HFFc6 (cell line): ENCODE measurements around the gene SP140L. TPM values are rescaled to one million over a fixed set of nuclear protein-coding genes. Genes with fewer than 3 reads are reported as not detected.
"Not testable (repeated sequence)": the region's sequence is repeated elsewhere in the genome, so short reads cannot be mapped to it uniquely, and the experiment has no call there.

Source experiments
- DNase-seq: peaks from one replicate; pipeline ENCODE4 v3.0.0-alpha.2; 2018
- H3K27ac Mint-ChIP-seq: 2 replicates; pipeline ENCODE4 v1.8.0; 2020; ENCODE audit warnings: mild to moderate bottlenecking, mixed read lengths
- H3K27me3 Mint-ChIP-seq: 2 replicates; pipeline ENCODE4 v1.8.0; 2021; ENCODE audit warnings: mild to moderate bottlenecking, moderate library complexity, mixed read lengths; ENCODE audit not compliant: insufficient read depth
- H3K36me3 Mint-ChIP-seq: 2 replicates; pipeline ENCODE4 v1.8.0; 2021; ENCODE audit warnings: low read depth, mixed read lengths
- H3K4me1 Mint-ChIP-seq: 2 replicates; pipeline ENCODE4 v1.8.0; 2020; ENCODE audit warnings: low read depth, mixed read lengths
- H3K4me3 Mint-ChIP-seq: 2 replicates; pipeline ENCODE4 v1.8.0; 2020; ENCODE audit warnings: mild to moderate bottlenecking, moderate library complexity, mixed read lengths
- H3K9me3 Mint-ChIP-seq: 2 replicates; pipeline ENCODE4 v1.8.0; 2020; ENCODE audit warnings: mild to moderate bottlenecking, mixed read lengths
- total RNA-seq, 6 experiments: library from RNA; stranded (reverse); fragmentation: NEBNext Ultra II Directional; extraction: Animal tissue kit (Norgen Biotek cat#: 25700); gene quantifications; 2 replicates in 1 of 6; 3 replicates in 5 of 6; pipeline ENCODE4 v1.2.3, GENCODE V29; 2021
- TF ChIP-seq, protein P1 (sequence below): fragments of 200-600 bp; sonication (generic); IDR thresholded peaks from 2 replicates; pipeline ENCODE4 v1.5.0; 2021; ENCODE audit warnings: antibody characterized with exemption, mild to moderate bottlenecking

The SP140L gene
- total RNA-seq, 6 experiments from 2014 or later, result 18.4 to 23.9 (median 19.6) TPM

GRCh38 chr2:230362030-230362691, 35.2 kb downstream of the SP140L start:
- Mint-ChIP-seq H3K4me3 (no peak overlapping the region), H3K9me3 (peaks cover 5% of the 10 kb centered on the region; the same call in 1 of the 2 replicates), H3K4me1 (peaks cover 24% of the 10 kb centered on the region), H3K36me3 (peaks cover 63% of the 10 kb centered on the region), H3K27me3 (no peaks in the 10 kb centered on the region), H3K27ac (no peak overlapping the region)
- DNase-seq, result no peak
- TF ChIP-seq, protein P1, sequence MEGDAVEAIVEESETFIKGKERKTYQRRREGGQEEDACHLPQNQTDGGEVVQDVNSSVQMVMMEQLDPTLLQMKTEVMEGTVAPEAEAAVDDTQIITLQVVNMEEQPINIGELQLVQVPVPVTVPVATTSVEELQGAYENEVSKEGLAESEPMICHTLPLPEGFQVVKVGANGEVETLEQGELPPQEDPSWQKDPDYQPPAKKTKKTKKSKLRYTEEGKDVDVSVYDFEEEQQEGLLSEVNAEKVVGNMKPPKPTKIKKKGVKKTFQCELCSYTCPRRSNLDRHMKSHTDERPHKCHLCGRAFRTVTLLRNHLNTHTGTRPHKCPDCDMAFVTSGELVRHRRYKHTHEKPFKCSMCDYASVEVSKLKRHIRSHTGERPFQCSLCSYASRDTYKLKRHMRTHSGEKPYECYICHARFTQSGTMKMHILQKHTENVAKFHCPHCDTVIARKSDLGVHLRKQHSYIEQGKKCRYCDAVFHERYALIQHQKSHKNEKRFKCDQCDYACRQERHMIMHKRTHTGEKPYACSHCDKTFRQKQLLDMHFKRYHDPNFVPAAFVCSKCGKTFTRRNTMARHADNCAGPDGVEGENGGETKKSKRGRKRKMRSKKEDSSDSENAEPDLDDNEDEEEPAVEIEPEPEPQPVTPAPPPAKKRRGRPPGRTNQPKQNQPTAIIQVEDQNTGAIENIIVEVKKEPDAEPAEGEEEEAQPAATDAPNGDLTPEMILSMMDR, result no peak

DNA sequence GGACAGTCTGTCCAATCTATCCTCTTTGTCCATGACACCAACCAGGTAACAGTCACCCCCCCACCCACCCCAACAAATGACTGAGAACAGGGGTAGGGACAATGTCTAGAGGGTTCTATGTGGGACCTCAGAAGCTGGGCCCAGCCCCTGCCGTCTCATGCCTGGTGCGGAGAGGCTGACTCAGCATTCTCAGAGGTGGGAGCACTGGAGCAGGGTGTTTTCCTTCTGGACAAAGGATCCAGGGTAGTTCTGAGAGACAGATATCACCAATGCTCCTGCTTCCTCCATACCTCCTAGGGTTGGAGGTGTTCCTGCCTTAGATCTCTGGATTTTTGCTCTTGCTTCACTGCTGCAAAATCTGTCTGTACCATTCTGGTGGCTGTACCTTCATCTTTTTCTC, 55.1 kb downstream of the SP140L start:
- Mint-ChIP-seq H3K27me3 (no peaks in the 10 kb centered on the region), H3K27ac (no peak overlapping the region), H3K4me3 (no peak overlapping the region), H3K4me1 (peaks cover 7% of the 10 kb centered on the region; the same call in 1 of the 2 replicates), H3K9me3 (no peaks in the 10 kb centered on the region), H3K36me3 (peaks cover 27% of the 10 kb centered on the region)
- DNase-seq, result no peak
- TF ChIP-seq, protein P1, result no peak

DNA sequence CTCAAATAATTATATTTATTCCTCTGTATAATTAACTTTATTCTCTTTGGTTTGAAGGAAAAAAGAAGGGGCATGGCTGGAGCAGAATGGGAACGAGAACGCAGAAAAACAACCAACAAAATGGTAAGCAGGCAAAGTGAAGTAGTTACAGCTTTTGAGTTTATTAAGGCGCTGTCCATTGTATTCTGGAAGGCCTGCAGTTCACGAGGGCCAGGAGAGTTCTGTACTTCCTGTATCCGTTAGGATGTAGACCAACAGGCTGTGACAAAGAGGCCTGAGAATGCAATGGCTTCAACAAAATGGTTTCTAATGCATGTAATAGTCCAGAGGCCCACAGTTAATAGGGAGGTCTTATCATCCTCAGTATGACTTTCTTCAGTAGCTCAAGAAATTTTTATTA, 56.5 kb downstream of the SP140L start:
- H3K27me3 Mint-ChIP-seq, result no peaks in the 10 kb centered on the region
- peaks cover 20% of the 10 kb centered on the region for H3K36me3 Mint-ChIP-seq
- TF ChIP-seq, protein P1, result no peak
- H3K4me3 Mint-ChIP-seq, result no peak overlapping the region
- H3K27ac Mint-ChIP-seq, result no peak overlapping the region
- peaks cover 7% of the 10 kb centered on the region; the same call in 1 of the 2 replicates for H3K4me1 Mint-ChIP-seq
- DNase-seq, result no peak
- H3K9me3 Mint-ChIP-seq, result no peaks in the 10 kb centered on the region

DNA sequence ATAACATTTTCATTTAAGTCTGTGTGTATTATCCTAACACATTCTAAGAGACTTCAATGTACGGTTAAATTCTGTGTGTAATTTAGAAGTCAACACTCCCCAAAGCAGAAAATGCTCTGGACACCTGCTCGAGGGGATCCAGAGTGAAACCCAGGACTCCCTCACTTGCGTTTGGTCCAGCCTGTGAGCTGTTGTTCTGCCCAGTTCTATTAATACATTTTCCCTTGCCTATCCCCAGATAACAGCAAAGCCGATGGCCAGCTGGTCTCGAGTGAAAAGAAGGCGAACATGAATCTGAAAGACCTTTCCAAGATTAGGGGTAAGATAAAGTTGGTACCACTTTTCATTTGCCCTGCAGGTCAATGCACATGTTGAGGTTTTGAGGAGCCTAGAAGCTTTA, 58.0 kb downstream of the SP140L start:
- no peaks in the 10 kb centered on the region for H3K27me3 Mint-ChIP-seq
- H3K4me1 Mint-ChIP-seq, result peaks cover 7% of the 10 kb centered on the region; the same call in 1 of the 2 replicates
- no peak overlapping the region for H3K4me3 Mint-ChIP-seq
- H3K36me3 Mint-ChIP-seq, result peaks cover 23% of the 10 kb centered on the region
- H3K9me3 Mint-ChIP-seq, result no peaks in the 10 kb centered on the region
- DNase-seq, result no peak
- TF ChIP-seq, protein P1, result no peak
- no peak overlapping the region for H3K27ac Mint-ChIP-seq

DNA sequence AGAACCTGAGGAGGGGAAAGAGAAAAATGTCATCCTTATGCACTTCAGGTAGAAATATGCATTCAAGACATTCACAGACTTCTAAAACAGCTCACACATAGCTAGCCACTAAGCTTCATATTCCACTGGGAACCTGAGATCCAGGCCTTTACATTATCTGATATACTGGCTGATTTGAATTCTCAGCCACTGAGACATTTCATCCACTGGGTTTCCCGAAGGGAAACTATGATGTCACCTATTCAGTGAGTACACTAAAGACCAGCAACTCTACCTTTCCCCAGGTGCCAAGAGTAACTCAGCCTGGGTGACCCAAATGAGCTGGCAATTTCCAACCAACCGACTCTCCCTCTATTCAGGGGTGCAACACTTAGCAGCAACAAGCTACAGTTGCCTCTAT, 67.3 kb downstream of the SP140L start:
- H3K9me3 Mint-ChIP-seq, result no peaks in the 10 kb centered on the region
- H3K27ac Mint-ChIP-seq, result no peak overlapping the region
- DNase-seq, result no peak
- TF ChIP-seq, protein P1, result no peak
- H3K27me3 Mint-ChIP-seq, result no peaks in the 10 kb centered on the region
- peaks cover 66% of the 10 kb centered on the region for H3K36me3 Mint-ChIP-seq
- no peak overlapping the region for H3K4me3 Mint-ChIP-seq
- no peaks in the 10 kb centered on the region for H3K4me1 Mint-ChIP-seq

DNA sequence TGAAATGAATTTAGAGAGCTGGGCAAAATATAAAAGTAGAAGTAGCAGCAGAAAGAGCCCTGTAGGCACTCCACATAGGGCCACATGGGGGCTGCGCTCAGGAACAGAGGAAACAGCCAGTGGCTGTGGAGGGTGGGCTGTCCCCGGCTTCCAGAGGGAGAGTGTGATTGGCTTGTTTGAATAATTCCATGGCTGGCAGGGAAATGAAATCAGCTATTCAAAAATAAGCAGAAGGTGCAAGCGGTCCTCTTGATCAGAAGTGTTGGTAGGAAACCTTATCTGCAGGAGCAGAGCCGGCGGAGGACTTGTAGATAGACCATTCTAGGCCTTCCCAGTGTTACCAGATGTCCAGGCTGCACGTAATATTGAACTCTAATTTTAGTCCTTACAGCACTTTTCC, 71.7 kb downstream of the SP140L start:
- not testable (repeated sequence) for H3K27ac Mint-ChIP-seq, H3K9me3 Mint-ChIP-seq, H3K4me1 Mint-ChIP-seq, H3K4me3 Mint-ChIP-seq, DNase-seq, H3K27me3 Mint-ChIP-seq
- peaks cover 55% of the 10 kb centered on the region for H3K36me3 Mint-ChIP-seq
